Adipocyte (in vitro differentiated cells): ENCODE measurements around the gene PRR15L.

ENCODE experiments used
- DNase-seq: peaks from one replicate; pipeline ENCODE4 v3.0.0-alpha.2; 2015; ENCODE audit warnings: low read depth
- H3K27me3 ChIP-seq: replicated peaks from 2 replicates; pipeline ENCODE4 v1.7.0; 2013; ENCODE audit warnings: mild to moderate bottlenecking, low read length, moderate library complexity; ENCODE audit not compliant: control insufficient read depth, insufficient read depth
- H3K36me3 ChIP-seq: 2 replicates; pipeline ENCODE4 v1.7.0; 2013; ENCODE audit warnings: low read length, mild to moderate bottlenecking, moderate library complexity; ENCODE audit not compliant: control insufficient read depth, insufficient read depth, severe bottlenecking
- H3K4me1 ChIP-seq: 2 replicates; pipeline ENCODE4 v1.7.0; 2013; ENCODE audit warnings: mild to moderate bottlenecking, low read length, moderate library complexity; ENCODE audit not compliant: control insufficient read depth, insufficient read depth
- H3K4me3 ChIP-seq: 2 replicates; pipeline ENCODE4 v1.7.0; 2013; ENCODE audit warnings: mild to moderate bottlenecking, low read length, moderate library complexity
- H3K9ac ChIP-seq: 2 replicates; pipeline ENCODE4 v1.7.0; 2013; ENCODE audit warnings: mild to moderate bottlenecking, low read length, moderate library complexity
- H3K9me3 ChIP-seq: 2 replicates; pipeline ENCODE4 v1.7.0; 2013; ENCODE audit warnings: mild to moderate bottlenecking, low read length, moderate library complexity; ENCODE audit not compliant: control insufficient read depth

PRR15L gene

DNA sequence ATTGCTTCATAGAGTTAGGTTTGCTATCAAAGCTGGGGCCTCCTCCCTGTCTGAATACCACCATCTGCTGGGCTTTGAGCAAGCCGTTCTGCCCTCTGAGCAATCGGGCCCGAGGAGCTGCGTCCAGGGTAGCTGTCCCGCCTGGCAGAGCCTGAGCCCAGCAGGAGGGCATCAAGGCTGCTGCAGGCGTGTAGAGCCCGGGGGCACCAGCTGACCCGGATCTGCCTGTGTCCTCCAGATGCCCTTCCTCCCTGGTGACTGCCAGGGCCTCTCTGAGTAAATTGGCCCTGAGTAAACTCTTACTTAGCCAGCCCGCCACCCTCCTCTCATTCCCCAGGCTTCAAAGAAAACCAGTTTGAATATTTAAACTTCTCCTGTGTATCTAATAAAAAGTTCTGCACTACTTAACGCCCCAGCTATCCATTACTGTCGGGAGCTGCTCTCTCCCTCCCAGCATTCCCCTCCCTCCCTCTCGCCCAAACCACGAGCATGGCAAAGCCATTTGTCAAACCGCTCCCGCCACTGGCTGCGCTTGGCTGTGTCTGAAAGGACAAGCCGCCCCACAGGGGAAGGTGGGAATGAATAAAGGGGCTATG, 29.7 kb upstream of the PRR15L start:
- peaks cover 6% of the 10 kb centered on the region for H3K36me3 ChIP-seq
- no peaks in the 10 kb centered on the region for H3K27me3 ChIP-seq
- H3K9ac ChIP-seq, result no peak overlapping the region
- DNase-seq, result peak; percentile 49
- no peaks in the 10 kb centered on the region for H3K9me3 ChIP-seq
- H3K4me3 ChIP-seq, result no peak overlapping the region
- no peaks in the 10 kb centered on the region for H3K4me1 ChIP-seq

DNA sequence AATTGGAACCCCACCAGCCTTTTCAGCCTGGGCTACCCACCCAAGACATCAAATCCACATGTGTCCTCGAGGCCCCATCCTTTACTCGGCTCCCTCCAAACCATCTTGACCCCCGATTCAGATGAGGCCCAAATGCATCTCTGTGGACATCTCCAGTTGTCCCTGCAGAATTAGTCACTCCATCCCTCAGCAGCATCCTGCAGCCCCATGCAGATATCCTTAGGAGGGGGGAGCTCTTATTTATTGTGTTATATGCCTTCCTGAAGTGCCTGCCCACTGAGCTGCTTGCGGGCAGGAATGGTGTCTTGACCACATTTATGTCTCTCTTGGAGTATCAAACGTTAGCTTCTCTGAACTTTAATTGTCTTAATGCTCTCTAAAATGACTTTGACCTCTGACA, 28.8 kb upstream of the PRR15L start:
- Histone ChIP-seq H3K9ac (no peak overlapping the region), H3K4me1 (no peaks in the 10 kb centered on the region), H3K36me3 (peaks cover 15% of the 10 kb centered on the region), H3K27me3 (no peaks in the 10 kb centered on the region), H3K9me3 (no peaks in the 10 kb centered on the region), H3K4me3 (no peak overlapping the region)
- no peak for DNase-seq

DNA sequence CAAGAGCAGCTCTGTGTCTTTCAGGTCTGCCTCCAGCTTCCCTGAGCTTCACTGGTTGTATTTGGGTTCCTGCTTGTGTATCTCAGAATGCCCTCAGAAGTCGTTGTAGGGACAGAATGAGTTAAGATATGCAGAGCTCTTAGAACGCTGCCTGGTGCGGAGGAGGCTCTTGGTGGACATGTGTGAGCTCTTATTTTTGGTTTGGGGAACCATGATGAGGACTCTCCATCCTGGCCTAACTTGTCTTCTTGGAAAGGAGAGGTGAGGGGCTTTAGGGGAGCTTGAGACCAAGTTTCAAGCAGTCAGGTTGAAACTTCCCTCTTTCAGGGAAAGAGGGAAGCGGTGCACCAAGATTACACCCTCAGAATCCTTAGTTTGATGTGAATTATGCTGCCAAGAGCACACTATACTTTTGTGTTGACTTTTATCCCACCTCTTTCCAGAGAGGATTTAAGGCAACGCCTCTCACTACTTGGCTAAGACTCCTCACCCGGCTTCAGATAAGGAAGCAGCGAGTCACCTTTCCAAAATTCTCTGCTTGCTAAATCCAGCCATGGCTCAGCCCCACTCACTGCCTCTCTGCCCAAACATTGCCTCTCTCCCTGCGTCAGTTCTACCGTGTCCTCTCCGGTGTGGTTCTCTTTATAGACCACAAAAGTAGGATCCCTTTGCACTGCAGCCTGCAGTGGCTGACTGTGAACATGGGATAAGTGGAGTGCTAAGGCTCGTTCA, 26.0 kb upstream of the PRR15L start:
- Histone ChIP-seq H3K9ac (no peak overlapping the region), H3K27me3 (no peaks in the 10 kb centered on the region), H3K9me3 (no peaks in the 10 kb centered on the region), H3K4me3 (no peak overlapping the region), H3K36me3 (peaks cover 43% of the 10 kb centered on the region), H3K4me1 (no peaks in the 10 kb centered on the region)
- peak; percentile 20 for DNase-seq

DNA sequence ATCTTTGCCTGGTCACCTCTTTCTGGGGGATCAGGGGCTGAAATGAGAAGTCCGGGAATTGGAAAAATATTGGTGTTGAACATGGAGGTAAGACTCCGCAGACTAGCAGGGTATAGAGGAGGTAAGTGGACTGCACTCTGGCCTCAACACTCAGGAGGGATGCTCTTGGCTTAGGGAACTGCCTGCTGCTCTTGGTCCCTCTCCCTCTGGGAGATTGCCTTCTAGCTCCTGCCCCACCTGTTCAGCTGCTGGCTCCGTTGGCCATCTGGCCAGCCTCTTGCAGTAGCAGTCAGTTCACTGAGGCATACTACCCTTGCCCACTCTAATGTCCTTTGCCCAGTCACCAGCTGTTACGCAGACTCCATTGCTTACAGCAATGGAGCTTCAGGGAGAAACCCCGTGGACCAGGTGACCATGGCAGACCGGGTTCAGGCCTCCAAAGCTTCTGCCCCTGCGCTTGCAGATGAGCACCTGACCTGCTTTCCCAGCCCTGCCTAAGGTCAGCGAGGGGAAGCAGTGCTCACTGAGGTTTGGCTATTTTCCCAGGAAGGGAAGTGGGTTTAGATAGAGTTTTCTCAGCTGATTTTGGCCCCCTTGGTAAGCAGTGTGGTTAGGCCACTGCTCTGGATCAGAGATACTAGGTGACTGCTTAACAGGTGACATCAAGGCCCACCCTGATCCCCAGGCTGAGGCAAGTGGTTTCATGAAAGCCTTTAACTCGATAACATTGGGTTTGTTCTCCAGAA, 25.1 kb upstream of the PRR15L start:
- no peak for DNase-seq
- no peak overlapping the region for H3K4me3 ChIP-seq
- H3K9ac ChIP-seq, result no peak overlapping the region
- no peaks in the 10 kb centered on the region for H3K9me3 ChIP-seq
- peaks cover 49% of the 10 kb centered on the region for H3K36me3 ChIP-seq
- H3K4me1 ChIP-seq, result no peaks in the 10 kb centered on the region
- no peaks in the 10 kb centered on the region for H3K27me3 ChIP-seq

DNA sequence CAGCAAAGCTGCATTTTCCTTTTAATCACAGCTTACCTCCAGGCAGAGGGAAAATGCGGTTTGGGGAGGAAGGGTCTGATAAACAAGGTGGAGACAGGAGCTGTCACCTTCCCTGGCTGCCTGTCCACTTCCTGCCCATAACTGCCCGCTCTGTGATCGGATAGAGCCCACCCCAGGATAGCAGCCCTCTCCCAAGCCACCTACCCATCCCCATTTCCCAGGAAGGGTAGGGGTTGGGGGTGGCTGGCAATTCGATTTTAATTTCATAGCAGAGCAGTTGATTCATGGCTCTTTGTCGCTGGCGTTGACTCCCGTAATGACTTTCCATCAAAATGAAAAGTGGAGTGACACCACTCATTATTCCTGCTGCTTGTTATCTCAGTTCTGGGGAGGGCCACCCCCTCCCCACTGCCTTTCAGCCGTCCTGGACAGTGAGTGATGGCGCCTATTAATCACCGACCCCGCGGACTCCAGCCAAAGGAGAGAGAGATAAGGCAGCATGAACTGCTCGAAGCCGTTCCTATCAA, 24.5 kb upstream of the PRR15L start:
- no peak for DNase-seq
- Histone ChIP-seq H3K4me3 (no peak overlapping the region), H3K9ac (no peak overlapping the region), H3K9me3 (no peaks in the 10 kb centered on the region), H3K4me1 (no peaks in the 10 kb centered on the region), H3K27me3 (no peaks in the 10 kb centered on the region), H3K36me3 (peaks cover 55% of the 10 kb centered on the region)

DNA sequence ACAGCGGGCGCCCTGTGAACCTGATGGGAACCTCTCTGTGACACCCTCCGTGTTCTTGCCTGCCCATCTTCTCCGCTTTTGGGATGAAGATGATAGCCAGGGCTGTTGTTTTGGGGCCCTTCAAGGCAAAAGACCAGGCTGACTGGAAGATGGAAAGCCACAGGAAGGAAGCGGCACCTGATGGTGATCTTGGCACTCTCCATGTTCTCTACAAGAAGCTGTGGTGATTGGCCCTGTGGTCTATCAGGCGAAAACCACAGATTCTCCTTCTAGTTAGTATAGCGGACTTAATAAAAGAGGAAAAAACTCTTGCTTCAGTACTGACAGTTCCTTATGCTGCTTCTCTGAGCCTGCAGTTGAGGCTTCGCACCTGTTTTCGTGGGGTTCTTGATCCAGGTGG, 23.8 kb upstream of the PRR15L start:
- Histone ChIP-seq H3K4me3 (no peak overlapping the region), H3K9ac (no peak overlapping the region), H3K4me1 (no peaks in the 10 kb centered on the region), H3K27me3 (no peaks in the 10 kb centered on the region), H3K9me3 (no peaks in the 10 kb centered on the region), H3K36me3 (peaks cover 60% of the 10 kb centered on the region)
- no peak for DNase-seq

DNA sequence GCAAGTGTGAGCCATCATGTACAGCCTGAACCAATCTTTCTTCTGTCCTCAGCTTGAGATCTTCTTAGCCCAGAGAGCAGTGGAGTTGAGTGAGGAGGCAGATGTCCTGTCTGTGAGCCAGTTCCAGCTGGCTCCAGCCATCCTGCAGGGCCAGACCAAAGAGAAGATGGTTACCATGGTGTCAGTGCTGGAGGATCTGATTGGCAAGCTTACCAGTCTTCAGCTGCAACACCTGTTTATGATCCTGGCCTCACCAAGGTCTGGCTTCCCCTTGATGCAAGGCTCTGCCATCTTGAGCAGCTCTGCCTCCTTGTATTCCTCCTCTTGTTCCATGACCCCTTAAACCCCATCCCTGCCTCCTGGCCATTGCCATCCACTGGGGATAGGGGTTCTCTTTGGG, 22.9 kb upstream of the PRR15L start:
- peaks cover 66% of the 10 kb centered on the region for H3K36me3 ChIP-seq
- no peaks in the 10 kb centered on the region for H3K4me1 ChIP-seq
- H3K4me3 ChIP-seq, result no peak overlapping the region
- DNase-seq, result no peak
- no peaks in the 10 kb centered on the region for H3K9me3 ChIP-seq
- H3K9ac ChIP-seq, result no peak overlapping the region
- no peaks in the 10 kb centered on the region for H3K27me3 ChIP-seq

DNA sequence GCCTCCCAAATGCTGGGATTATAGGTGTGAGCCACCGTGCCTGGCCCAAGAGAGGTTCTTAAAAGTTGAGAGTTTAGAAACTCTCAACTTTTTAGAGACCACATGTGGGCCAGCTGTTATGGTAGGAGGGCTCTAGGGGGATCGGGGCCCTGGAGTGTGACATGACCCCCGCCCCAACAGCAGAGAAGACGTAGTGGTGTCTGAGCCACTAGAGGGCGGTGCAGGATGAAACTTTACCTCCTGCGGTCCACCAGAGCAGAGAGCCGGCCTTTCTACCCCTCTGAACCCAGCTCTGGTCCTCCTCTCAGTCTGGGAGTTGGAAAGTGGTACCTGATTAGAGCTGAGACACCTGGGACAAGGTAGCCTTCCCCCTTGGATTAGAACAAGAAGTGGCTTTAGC, 20.6 kb upstream of the PRR15L start:
- Histone ChIP-seq H3K27me3 (no peaks in the 10 kb centered on the region), H3K36me3 (peaks cover 84% of the 10 kb centered on the region), H3K9me3 (no peaks in the 10 kb centered on the region), H3K9ac (no peak overlapping the region), H3K4me3 (no peak overlapping the region), H3K4me1 (no peaks in the 10 kb centered on the region)
- peak; percentile 84 for DNase-seq

DNA sequence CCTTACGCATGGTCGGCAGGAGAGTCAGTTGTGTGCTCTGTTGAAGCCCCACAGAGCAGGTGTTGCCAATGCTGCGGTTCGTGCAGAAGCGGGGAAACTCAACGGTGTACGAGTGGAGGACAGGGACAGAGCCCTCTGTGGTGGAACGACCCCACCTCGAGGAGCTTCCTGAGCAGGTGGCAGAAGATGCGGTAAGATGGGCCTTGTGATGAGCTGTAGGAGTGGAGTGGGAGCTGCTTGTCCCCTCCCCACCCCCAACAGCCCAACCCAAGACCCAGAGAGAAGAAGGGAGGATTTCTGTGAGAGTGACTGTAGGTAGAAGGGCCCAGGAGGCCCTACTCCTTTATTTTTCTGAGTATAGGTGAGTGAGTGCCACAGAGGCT, 18.1 kb upstream of the PRR15L start:
- H3K4me3 ChIP-seq, result no peak overlapping the region
- DNase-seq, result no peak
- H3K9me3 ChIP-seq, result no peaks in the 10 kb centered on the region
- peaks cover 63% of the 10 kb centered on the region for H3K36me3 ChIP-seq
- H3K4me1 ChIP-seq, result peaks cover 9% of the 10 kb centered on the region
- no peak overlapping the region for H3K9ac ChIP-seq
- no peaks in the 10 kb centered on the region for H3K27me3 ChIP-seq

DNA sequence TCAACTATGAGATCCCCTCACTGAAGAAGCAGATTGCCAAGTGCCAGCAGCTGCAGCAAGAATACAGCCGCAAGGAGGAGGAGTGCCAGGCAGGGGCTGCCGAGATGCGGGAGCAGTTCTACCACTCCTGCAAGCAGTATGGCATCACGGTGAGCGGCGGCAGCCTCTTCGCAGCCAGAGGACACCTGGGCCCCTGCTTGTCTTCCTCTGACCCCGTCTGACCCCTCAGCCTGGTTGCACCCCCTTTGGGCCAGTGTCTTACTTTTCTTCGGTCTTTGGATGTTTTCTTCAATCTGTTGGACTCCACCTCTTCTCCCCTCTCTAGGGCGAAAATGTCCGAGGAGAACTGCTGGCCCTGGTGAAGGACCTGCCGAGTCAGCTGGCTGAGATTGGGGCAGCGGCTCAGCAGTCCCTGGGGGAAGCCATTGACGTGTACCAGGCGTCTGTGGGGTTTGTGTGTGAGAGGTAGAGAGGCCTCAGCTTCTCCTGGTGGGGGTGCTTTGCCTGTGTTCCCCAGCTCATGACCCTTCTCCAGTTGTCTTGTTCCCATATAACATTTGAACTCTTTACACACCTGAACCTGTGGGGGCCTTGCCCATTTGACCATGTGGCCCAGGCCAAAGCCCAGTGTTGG, 17.6 kb upstream of the PRR15L start:
- Histone ChIP-seq H3K4me1 (peaks cover 10% of the 10 kb centered on the region), H3K4me3 (no peak overlapping the region), H3K9me3 (no peaks in the 10 kb centered on the region), H3K9ac (no peak overlapping the region), H3K36me3 (peaks cover 58% of the 10 kb centered on the region), H3K27me3 (no peaks in the 10 kb centered on the region)
- no peak for DNase-seq

DNA sequence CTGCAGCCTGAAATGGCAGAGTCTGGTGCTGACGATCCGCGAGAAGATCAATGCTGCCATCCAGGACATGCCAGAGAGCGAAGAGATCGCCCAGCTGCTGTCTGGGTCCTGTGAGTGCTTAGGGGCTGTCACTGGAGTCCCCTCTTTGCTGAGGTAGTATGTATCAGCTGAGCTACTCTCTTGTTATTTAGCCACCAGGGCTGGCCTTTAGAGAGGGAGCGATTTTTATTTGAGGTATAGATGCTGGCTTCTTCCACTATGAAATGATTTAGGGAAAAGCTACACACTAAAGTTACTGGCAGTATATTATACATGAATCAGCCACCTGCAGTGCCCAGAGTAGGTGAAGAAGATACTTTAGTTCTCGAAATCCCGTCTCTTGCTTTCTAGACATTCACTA, 15.9 kb upstream of the PRR15L start:
- peaks cover 40% of the 10 kb centered on the region for H3K36me3 ChIP-seq

More for the DNA sequence above, 15.9 kb upstream of the PRR15L start:
- Histone ChIP-seq H3K27me3 (no peaks in the 10 kb centered on the region), H3K9ac (no peak overlapping the region), H3K9me3 (no peaks in the 10 kb centered on the region), H3K4me3 (no peak overlapping the region), H3K4me1 (peaks cover 13% of the 10 kb centered on the region)
- no peak for DNase-seq
